ENCODE data around the gene FIBCD1.

Gene FIBCD1

DNA sequence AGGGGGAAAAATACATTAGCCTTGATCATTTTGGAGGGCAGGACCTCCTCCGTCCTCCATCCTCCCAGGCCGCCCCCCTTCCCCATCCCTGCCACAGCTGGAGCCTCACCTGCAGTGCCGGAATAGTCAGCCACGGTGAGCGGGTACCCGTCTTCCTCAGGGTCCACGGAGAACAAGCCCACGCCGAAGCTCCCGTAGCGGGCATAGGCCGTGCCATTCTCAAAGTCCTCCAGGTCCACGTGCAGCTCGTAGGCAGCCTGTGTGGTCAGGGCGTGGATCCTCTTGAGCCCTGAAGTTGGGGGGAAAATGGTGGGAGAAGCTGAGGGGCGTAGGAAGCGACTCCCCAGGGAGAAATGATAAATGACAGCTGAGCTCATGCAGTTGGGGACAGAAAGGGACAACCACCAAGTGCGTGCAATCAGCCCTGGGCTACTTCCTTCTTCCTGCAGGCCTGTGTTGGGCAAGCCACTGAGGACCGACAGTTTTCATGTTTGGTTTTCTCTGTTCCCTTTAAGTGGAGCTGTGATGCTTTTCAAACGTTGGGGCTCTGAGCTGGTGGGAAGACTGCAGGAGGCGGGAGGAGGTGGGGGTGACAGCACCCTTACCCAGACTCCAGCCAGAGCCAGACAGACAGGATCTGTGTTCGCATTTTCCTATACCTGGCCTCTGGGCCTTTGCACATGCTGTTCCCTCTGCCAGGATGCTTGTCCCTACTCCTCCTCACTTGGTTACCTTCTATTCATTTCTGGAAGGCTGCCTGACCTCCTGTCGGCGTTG lies 33.7 kb downstream of the FIBCD1 start:
- DNase-seq (ENCODE audit: extremely low read depth, low read depth), result no peak
- H3K4me3 ChIP-seq (replicated peaks; ENCODE audit: low read depth, low read length), result no peak overlapping the region
- no peak for TF ChIP-seq CTCF (IDR thresholded peaks at IDR 0.05; ENCODE audit: low read depth, low read length, missing control alignments)

DNA sequence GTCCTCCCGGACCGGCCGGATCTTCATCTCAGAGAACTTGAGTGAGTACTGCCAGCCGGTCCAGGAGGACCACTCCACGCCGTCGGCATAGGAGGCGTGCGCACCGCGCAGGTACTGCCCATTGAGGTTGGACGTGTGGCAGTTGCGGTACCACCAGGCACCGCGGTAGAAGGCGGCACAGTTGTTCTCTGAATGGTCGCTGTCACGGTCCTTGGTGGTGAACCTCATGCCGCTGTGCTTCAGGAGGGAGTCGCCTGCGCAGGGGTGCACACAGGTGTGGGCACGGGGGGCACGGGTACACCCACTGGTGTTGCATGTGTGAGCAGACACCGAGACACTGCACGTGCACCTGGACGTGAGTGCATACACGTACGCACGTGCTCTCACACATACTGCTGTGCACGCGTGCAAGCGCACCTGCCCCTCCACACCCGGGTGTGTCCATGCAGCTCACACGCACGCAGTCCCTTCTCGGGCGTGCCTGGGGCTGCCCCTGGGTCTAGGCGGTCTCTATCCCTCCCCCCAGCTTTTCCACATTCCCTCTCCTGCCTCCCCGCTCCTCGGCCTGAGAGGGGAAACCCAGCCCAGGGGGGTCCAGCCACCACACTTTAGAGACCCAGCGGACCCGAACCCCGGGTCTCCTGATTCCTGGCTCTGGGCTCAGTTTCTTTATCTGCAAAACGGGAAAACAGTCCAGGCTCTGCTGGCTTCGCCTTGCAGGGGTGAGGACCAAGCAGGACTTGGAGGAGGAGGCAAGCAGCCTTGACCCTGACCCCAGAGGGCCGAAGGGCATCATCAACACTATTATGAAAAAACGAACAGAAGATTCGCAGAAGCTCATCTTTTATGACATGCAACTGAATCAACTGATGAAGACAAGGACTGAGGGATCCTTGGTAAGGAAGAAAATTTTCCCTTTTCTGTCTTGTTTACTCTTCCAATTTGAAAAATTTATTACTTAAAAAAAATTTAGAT lies 34.7 kb downstream of the FIBCD1 start:
- DNase-seq (ENCODE audit: extremely low read depth, low read depth), result no peak
- no peak overlapping the region for H3K4me3 ChIP-seq (replicated peaks; ENCODE audit: low read depth, low read length)
- no peak for TF ChIP-seq CTCF (IDR thresholded peaks at IDR 0.05; ENCODE audit: low read depth, low read length, missing control alignments)

- H3K4me3 ChIP-seq (replicated peaks; ENCODE audit: low read depth, low read length), result no peak overlapping the region
- DNase-seq (ENCODE audit: extremely low read depth, low read depth), result no peak
- TF ChIP-seq CTCF (IDR thresholded peaks at IDR 0.05; ENCODE audit: low read depth, low read length, missing control alignments), result no peak
Measured at GRCh38 chr9:130903194-130904069, 35.6 kb downstream of the FIBCD1 start.

- no peak for DNase-seq (ENCODE audit: extremely low read depth, low read depth)
- no peak overlapping the region for H3K4me3 ChIP-seq (replicated peaks; ENCODE audit: low read depth, low read length)
- no peak for TF ChIP-seq CTCF (IDR thresholded peaks at IDR 0.05; ENCODE audit: low read depth, low read length, missing control alignments)
Measured at GRCh38 chr9:130902204-130903185, 36.6 kb downstream of the FIBCD1 start.

- no peak overlapping the region for H3K4me3 ChIP-seq (replicated peaks; ENCODE audit: low read depth, low read length)
- DNase-seq (ENCODE audit: extremely low read depth, low read depth), result no peak
- no peak for TF ChIP-seq CTCF (IDR thresholded peaks at IDR 0.05; ENCODE audit: low read depth, low read length, missing control alignments)
Measured at GRCh38 chr9:130901498-130902203, 37.4 kb downstream of the FIBCD1 start.

All from HFF-Myc (cell line).